Measurements from ENCODE around the gene SOX5. TPM values are rescaled to one million over a fixed set of nuclear protein-coding genes. Genes with fewer than 3 reads are reported as not detected.

SOX5 gene
- total RNA-seq, 1 donor from 2014 or later: 0.17 TPM

DNA sequence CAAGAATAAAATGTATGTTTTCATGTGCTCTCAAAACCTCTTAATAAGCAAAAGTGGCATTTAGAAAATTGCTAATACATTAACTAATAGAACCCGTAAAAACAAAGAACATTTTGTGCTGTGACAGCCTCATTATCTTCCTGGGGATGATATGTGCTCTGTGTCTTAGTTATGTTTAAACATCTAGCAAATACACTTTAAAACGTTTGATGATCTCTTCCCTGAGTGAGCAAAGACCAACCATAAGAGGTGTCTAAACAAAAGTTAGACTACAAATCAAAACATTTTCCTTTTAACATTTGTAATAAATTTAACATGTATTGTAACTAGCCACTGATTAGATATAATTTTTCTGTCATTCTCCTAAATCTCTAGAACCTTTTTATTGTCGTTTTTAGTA, 95.8 kb downstream of the SOX5 start:
- DNase-seq (ENCODE audit: low read depth): no peak
- TF ChIP-seq CTCF (conservative IDR thresholded peaks at IDR 0.05; ENCODE audit: low read depth, low read length): no peak
- H3K4me3 ChIP-seq (ENCODE audit: low read depth, low read length): no peak overlapping the region

DNA sequence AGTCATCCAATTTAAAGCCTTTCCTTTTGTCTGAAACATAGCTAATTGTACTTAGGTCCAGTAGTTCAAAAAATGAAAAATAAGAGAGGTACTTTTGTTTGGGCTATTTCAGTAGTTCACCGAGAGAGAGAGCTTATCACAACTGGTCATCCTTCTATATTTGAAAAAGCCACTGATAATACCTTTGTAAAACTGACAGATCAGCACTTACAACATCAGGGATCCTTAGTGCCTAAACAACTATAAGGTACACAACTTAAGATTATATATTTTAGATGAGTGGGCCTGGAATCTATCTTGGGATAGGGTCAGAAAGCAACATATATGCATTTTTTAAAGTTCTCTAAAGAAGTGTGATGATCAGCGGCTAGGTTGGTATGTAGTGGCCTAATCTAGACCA, 97.9 kb downstream of the SOX5 start:
- no peak for TF ChIP-seq CTCF (conservative IDR thresholded peaks at IDR 0.05; ENCODE audit: low read depth, low read length)
- no peak overlapping the region for H3K4me3 ChIP-seq (ENCODE audit: low read depth, low read length)
- no peak for DNase-seq (ENCODE audit: low read depth)

GRCh38 chr12:23847857-23848256, 101.6 kb downstream of the SOX5 start:
- H3K4me3 ChIP-seq (ENCODE audit: low read depth, low read length): no peak overlapping the region
- no peak for TF ChIP-seq CTCF (conservative IDR thresholded peaks at IDR 0.05; ENCODE audit: low read depth, low read length)
- no peak for DNase-seq (ENCODE audit: low read depth)

GRCh38 chr12:23843958-23844357, 105.5 kb downstream of the SOX5 start:
- no peak overlapping the region for H3K4me3 ChIP-seq (ENCODE audit: low read depth, low read length)
- no peak for DNase-seq (ENCODE audit: low read depth)
- TF ChIP-seq CTCF (conservative IDR thresholded peaks at IDR 0.05; ENCODE audit: low read depth, low read length): no peak

DNA sequence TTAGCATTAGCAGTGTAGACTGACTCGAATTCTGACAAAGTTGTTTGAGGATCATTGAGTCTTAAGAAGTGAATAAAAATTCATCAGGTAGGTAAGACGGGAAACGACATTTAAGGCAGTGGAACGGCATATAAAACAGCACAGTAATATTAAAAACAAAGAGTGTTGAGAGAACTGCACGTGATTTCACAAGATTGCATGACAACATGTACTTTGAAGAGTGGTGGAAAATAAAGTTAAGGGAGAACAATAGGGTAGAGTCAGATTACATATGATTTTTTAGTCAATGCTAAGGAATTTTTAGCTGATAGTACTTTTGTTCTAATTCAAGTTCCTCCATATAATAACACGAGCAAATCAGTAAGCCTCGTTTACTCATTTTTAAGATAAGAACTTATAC, 115.4 kb downstream of the SOX5 start:
- TF ChIP-seq CTCF (conservative IDR thresholded peaks at IDR 0.05; ENCODE audit: low read depth, low read length): no peak
- no peak for DNase-seq (ENCODE audit: low read depth)
- no peak overlapping the region for H3K4me3 ChIP-seq (ENCODE audit: low read depth, low read length)

DNA sequence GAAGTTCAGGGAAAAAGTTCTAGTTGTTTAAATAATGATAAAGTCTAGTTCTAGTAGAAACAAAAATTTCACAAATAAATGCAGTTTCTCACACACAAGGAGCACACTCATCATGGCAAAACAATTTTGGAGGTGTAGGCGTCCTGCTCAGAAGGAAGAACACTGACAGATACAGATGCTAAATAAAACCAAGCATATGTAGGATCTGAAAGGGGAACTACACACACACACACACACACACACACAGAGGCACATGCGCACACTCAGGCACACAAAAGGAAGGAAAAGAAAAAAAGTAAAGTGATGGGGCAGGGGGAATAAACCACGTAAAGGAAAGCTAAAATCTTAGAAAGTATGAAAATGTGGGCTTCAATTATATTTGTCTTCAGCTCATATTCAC, 117.7 kb downstream of the SOX5 start:
- no peak for TF ChIP-seq CTCF (conservative IDR thresholded peaks at IDR 0.05; ENCODE audit: low read depth, low read length)
- DNase-seq (ENCODE audit: low read depth): no peak
- no peak overlapping the region for H3K4me3 ChIP-seq (ENCODE audit: low read depth, low read length)

- no peak overlapping the region for H3K4me3 ChIP-seq (ENCODE audit: low read depth, low read length)
- no peak for DNase-seq (ENCODE audit: low read depth)
- TF ChIP-seq CTCF (conservative IDR thresholded peaks at IDR 0.05; ENCODE audit: low read depth, low read length): no peak
Observed at GRCh38 chr12:23830210-23830609, 119.3 kb downstream of the SOX5 start.
